NCI-H187 (cell line): ENCODE measurements around the gene APOC4.

Source experiments
- DNase-seq, 2 experiments: peaks; one replicate each; lab custom pipeline; 2025; lab: John Stamatoyannopoulos, UW

The APOC4 gene

GRCh38 chr19:44993926-44994537, 52.0 kb downstream of the APOC4 start:
- no peak for DNase-seq
